ENCODE data around the gene TTBK2.

- no peak for TF ChIP-seq POLR2A (IDR thresholded peaks at IDR 0.05)
- TF ChIP-seq CTCF (IDR thresholded peaks at IDR 0.05) = no peak
Observed at GRCh38 chr15:42921342-42921731, 759 bp upstream of the TTBK2 start.
